Spleen (tissue), 7 donors: ENCODE measurements around the gene SLIT3.

Source experiments
- CTCF ChIP-seq, 11 experiments: fragments of 200-600 bp in 7 of 11; fragments of 450-650 bp in 4 of 11; sonication (generic) in 4 of 11; IDR thresholded peaks in 8 of 11; conservative IDR thresholded peaks in 3 of 11; 1 replicate in 7 of 11; 2 replicates in 4 of 11; pipeline versions ENCODE4 v1.4.0 to v1.8.0; 2016 to 2021; ENCODE audit warnings: antibody characterized with exemption in 11 of 11, inconsistent platforms in 4 of 11, mild to moderate bottlenecking in 1 of 11
- POLR2A ChIP-seq, 3 donors: fragments of 450-650 bp; IDR thresholded peaks; one replicate each; pipeline ENCODE4 v1.5.1; 2017; ENCODE audit warnings: antibody characterized with exemption in 3 of 3, mild to moderate bottlenecking in 1 of 3
- donor health status: DM: no; HTN: no; CAD: no; lungs with moderate emphysema.
- donor health status: DM: no; HTN: no; CAD: no.
- donor health status: DM: no; HTN: no; CAD: no.

GRCh38 chr5:168833936-168834335 is 467.0 kb downstream of the SLIT3 start:
- no peak for TF ChIP-seq CTCF (IDR thresholded peaks at IDR 0.05 in 8 of 11, conservative IDR thresholded peaks at IDR 0.05 in 3 of 11)
- no peak for TF ChIP-seq POLR2A (IDR thresholded peaks at IDR 0.05)
